IMR-90 (cell line): ENCODE data around the gene CNGB1. TPM values are rescaled to one million over a fixed set of nuclear protein-coding genes. Genes with fewer than 3 reads are reported as not detected.

ENCODE experiments used
- ATAC-seq: fragments of 200-7000 bp; cut with Tn5 transposase; 2 replicates; pipeline ENCODE4 v1.9.1; 2020; ENCODE audit warnings: low read depth, mild to moderate bottlenecking, moderate library complexity
- BruUV-seq: library from RNA; stranded (reverse); fragments of 400-500 nt; replicated peaks from 2 replicates; lab custom pipeline; 2021; lab: Mats Ljungman, UMichigan
- CTCF ChIA-PET: fragments of 300-600 bp; formaldehyde crosslinking; extraction: SDS; loops from one replicate; lab custom pipeline; 2021; ENCODE audit warnings: antibody characterized with exemption; lab: Yijun Ruan, JAX
- POLR2A ChIA-PET: fragments of 300-600 bp; sonication (Branson Sonifier 250); formaldehyde crosslinking; loops from one replicate; lab custom pipeline; 2022; ENCODE audit warnings: antibody characterized with exemption; ENCODE audit not compliant: unreplicated experiment; lab: Charles Lee
- DNase-seq: peaks from one replicate; pipeline ENCODE4 v3.0.0; 2013
- H2AFZ ChIP-seq: replicated peaks from 2 replicates; pipeline ENCODE3; 2013; ENCODE audit warnings: low read length, mild to moderate bottlenecking; ENCODE audit not compliant: poor library complexity
- H2AK5ac ChIP-seq: 2 replicates; pipeline ENCODE4 v1.6.1; 2013; ENCODE audit warnings: low read depth, low read length, inconsistent platforms
- H2AK9ac ChIP-seq: replicated peaks from 2 replicates; pipeline ENCODE3; 2013; ENCODE audit warnings: mild to moderate bottlenecking, low read depth, low read length, moderate library complexity; ENCODE audit not compliant: poor library complexity
- H2BK120ac ChIP-seq: 2 replicates; pipeline ENCODE4 v1.6.1; 2013; ENCODE audit warnings: low read depth, low read length, inconsistent platforms
- H2BK15ac ChIP-seq: 3 replicates; pipeline ENCODE4 v1.6.1; 2013; ENCODE audit warnings: low read depth, low read length, inconsistent platforms
- H2BK20ac ChIP-seq: 2 replicates; pipeline ENCODE4 v1.6.1; 2013; ENCODE audit warnings: low read depth, mild to moderate bottlenecking, inconsistent platforms, low read length, moderate library complexity
- H2BK5ac ChIP-seq: 2 replicates; pipeline ENCODE4 v1.6.1; 2013; ENCODE audit warnings: mild to moderate bottlenecking, low read depth, low read length, inconsistent platforms; ENCODE audit not compliant: poor library complexity, severe bottlenecking
- H3K14ac ChIP-seq: replicated peaks from 2 replicates; pipeline ENCODE4 v1.6.1; 2013; ENCODE audit warnings: low read depth, low read length, inconsistent platforms
- H3K18ac ChIP-seq: 2 replicates; pipeline ENCODE4 v1.6.1; 2013; ENCODE audit warnings: low read depth, low read length, control low read depth
- H3K23ac ChIP-seq: 2 replicates; pipeline ENCODE4 v1.6.1; 2013; ENCODE audit warnings: low read depth, low read length, inconsistent platforms
- H3K27ac ChIP-seq: 2 replicates; pipeline ENCODE4 v1.5.1; 2013; ENCODE audit warnings: mild to moderate bottlenecking, control low read depth, low read length; ENCODE audit not compliant: insufficient read depth
- H3K27me3 ChIP-seq: 2 replicates; pipeline ENCODE4 v1.6.1; 2013; ENCODE audit warnings: low read length; ENCODE audit not compliant: control insufficient read depth, insufficient read depth
- H3K36me3 ChIP-seq: 2 replicates; pipeline ENCODE4 v1.6.1; 2013; ENCODE audit warnings: low read length, mixed read lengths; ENCODE audit not compliant: control insufficient read depth, insufficient read depth
- H3K4ac ChIP-seq: 2 replicates; pipeline ENCODE4 v1.6.1; 2013; ENCODE audit warnings: low read depth, low read length, inconsistent platforms
- H3K4me1 ChIP-seq: 2 replicates; pipeline ENCODE4 v1.6.1; 2013; ENCODE audit warnings: low read length, mixed read lengths; ENCODE audit not compliant: control insufficient read depth, insufficient read depth
- H3K4me2 ChIP-seq: 2 replicates; pipeline ENCODE4 v1.6.1; 2013; ENCODE audit warnings: low read depth, mild to moderate bottlenecking, control low read depth, low read length, moderate library complexity
- H3K4me3 ChIP-seq: 2 replicates; pipeline ENCODE4 v1.5.1; 2013; ENCODE audit warnings: low read depth, mild to moderate bottlenecking, control low read depth, low read length, moderate library complexity; ENCODE audit not compliant: insufficient read depth
- H3K56ac ChIP-seq: 2 replicates; pipeline ENCODE4 v1.6.1; 2013; ENCODE audit warnings: low read length, inconsistent platforms; ENCODE audit not compliant: insufficient read depth; ENCODE audit errors: extremely low read depth
- H3K79me1 ChIP-seq, 2 experiments: 2 replicates each; pipeline ENCODE4 v1.6.1; 2013; ENCODE audit warnings: low read length in 2 of 2, inconsistent platforms in 1 of 2, low read depth in 1 of 2
- H3K9ac ChIP-seq: 2 replicates; pipeline ENCODE4 v1.6.1; 2013; ENCODE audit warnings: low read depth, low read length, control low read depth
- H3K9me1 ChIP-seq: 2 replicates; pipeline ENCODE4 v1.6.1; 2013; ENCODE audit warnings: low read length, inconsistent platforms; ENCODE audit not compliant: insufficient read depth
- H3K9me3 ChIP-seq: 2 replicates; pipeline ENCODE4 v1.6.1; 2013; ENCODE audit warnings: low read length; ENCODE audit not compliant: control insufficient read depth, insufficient read depth
- H4K20me1 ChIP-seq: 2 replicates; pipeline ENCODE4 v1.6.1; 2013; ENCODE audit warnings: low read length, inconsistent platforms; ENCODE audit not compliant: insufficient read depth
- H4K5ac ChIP-seq: 2 replicates; pipeline ENCODE4 v1.6.1; 2013; ENCODE audit warnings: mild to moderate bottlenecking, low read depth, low read length, control low read depth
- H4K8ac ChIP-seq, 2 experiments: 2 replicates each; pipeline ENCODE4 v1.6.1; 2013; ENCODE audit warnings: low read depth in 2 of 2, low read length in 2 of 2, control low read depth in 1 of 2, inconsistent platforms in 1 of 2
- H4K91ac ChIP-seq: 2 replicates; pipeline ENCODE4 v1.6.1; 2013; ENCODE audit warnings: low read depth, low read length, inconsistent platforms; ENCODE audit not compliant: insufficient read depth
- BHLHE40 ChIP-seq: fragments of 150-350 bp; IDR thresholded peaks from 2 replicates; pipeline ENCODE4 v1.6.1; 2016; ENCODE audit warnings: mild to moderate bottlenecking, low read depth, low read length
- CEBPB ChIP-seq: IDR thresholded peaks from 2 replicates; pipeline ENCODE4 v1.6.1; 2012; ENCODE audit warnings: low read depth, low read length, improper control_type of control experiment
- CHD1 ChIP-seq: IDR thresholded peaks from 2 replicates; pipeline ENCODE4 v1.6.1; 2012; ENCODE audit warnings: low read depth, low read length, improper control_type of control experiment
- CTCF ChIP-seq: conservative IDR thresholded peaks from 2 replicates; pipeline ENCODE4 v1.5.1; 2012; ENCODE audit warnings: mild to moderate bottlenecking, low read depth, low read length, improper control_type of control experiment
- ELK1 ChIP-seq: fragments of 150-350 bp; IDR thresholded peaks from 2 replicates; pipeline ENCODE4 v1.6.1; 2016; ENCODE audit warnings: low read depth, mild to moderate bottlenecking, low read length, moderate library complexity, borderline replicate concordance
- FOS ChIP-seq: fragments of 150-350 bp; IDR thresholded peaks from 2 replicates; pipeline ENCODE4 v1.6.1; 2016; ENCODE audit warnings: low read depth, low read length
- MAFK ChIP-seq: IDR thresholded peaks from 2 replicates; pipeline ENCODE4 v1.6.1; 2012; ENCODE audit warnings: low read depth, low read length, improper control_type of control experiment
- MAZ ChIP-seq: IDR thresholded peaks from 2 replicates; pipeline ENCODE4 v1.6.1; 2012; ENCODE audit warnings: low read depth, mild to moderate bottlenecking, low read length, improper control_type of control experiment, moderate library complexity, borderline replicate concordance
- MXI1 ChIP-seq: IDR thresholded peaks from 2 replicates; pipeline ENCODE4 v1.6.1; 2012; ENCODE audit warnings: low read depth, mild to moderate bottlenecking, low read length, moderate library complexity, borderline replicate concordance
- NFE2L2 ChIP-seq: fragments of 150-350 bp; IDR thresholded peaks from 2 replicates; pipeline ENCODE4 v1.6.1; 2016; ENCODE audit warnings: low read depth, mild to moderate bottlenecking, low read length
- POLR2A ChIP-seq: IDR thresholded peaks from 2 replicates; pipeline ENCODE4 v1.6.1; 2012; ENCODE audit warnings: mild to moderate bottlenecking, low read depth, low read length
- RAD21 ChIP-seq: IDR thresholded peaks from 2 replicates; pipeline ENCODE4 v1.6.1; 2012; ENCODE audit warnings: low read length, improper control_type of control experiment
- RCOR1 ChIP-seq: IDR thresholded peaks from 2 replicates; pipeline ENCODE4 v1.6.1; 2012; ENCODE audit warnings: mild to moderate bottlenecking, low read length, improper control_type of control experiment; ENCODE audit not compliant: insufficient replicate concordance
- RFX5 ChIP-seq: IDR thresholded peaks from 2 replicates; pipeline ENCODE4 v1.8.0; 2012; ENCODE audit warnings: low read depth, mild to moderate bottlenecking, low read length, moderate library complexity
- SMC3 ChIP-seq: fragments of 150-350 bp; IDR thresholded peaks from 2 replicates; pipeline ENCODE4 v1.6.1; 2016; ENCODE audit warnings: low read depth, mild to moderate bottlenecking, antibody characterized with exemption, low read length, moderate library complexity
- USF2 ChIP-seq: fragments of 150-350 bp; IDR thresholded peaks from 2 replicates; pipeline ENCODE4 v1.6.1; 2017; ENCODE audit warnings: mild to moderate bottlenecking, antibody characterized with exemption, low read length, low read depth
- WGBS, 2 experiments: methylation state at CpG; one replicate each; pipeline versions ENCODE4 v1.1.5 to v1.1.7; 2013; ENCODE audit warnings: missing lambda C conversion rate in 2 of 2; ENCODE audit not compliant: insufficient read length in 1 of 2; ENCODE audit errors: extremely low coverage in 2 of 2; 5-methylcytosine and 5-hydroxymethylcytosine counted together
- dilution Hi-C: fragments of 300-500 bp; cut with HindIII; formaldehyde crosslinking; loops from one replicate; pipeline ENCODE4 v1.14.3; 2018; ENCODE audit warnings: low sequenced_read_pairs; ENCODE audit not compliant: unreplicated experiment
- in situ Hi-C: fragments of 300-500 bp; cut with MboI; formaldehyde crosslinking; loops from 3 replicates; pipeline ENCODE4 v1.14.3; 2019; ENCODE audit warnings: low sequenced_read_pairs, inconsistent platforms, mixed read lengths
- intact Hi-C: fragments of 100-400 bp; cut with micrococcal nuclease; formaldehyde crosslinking; loops from 2 replicates; pipeline ENCODE4 v1.10.0; 2022
- polyA plus RNA-seq, 3 experiments: library from polyadenylated mRNA; depleted of rRNA; stranded (reverse); fragments of >200 nt; gene quantifications; 2 replicates each; pipeline ENCODE4 v1.2.3, GENCODE V29; 2012; ENCODE audit warnings: low replicate concordance in 1 of 3
- total RNA-seq: library from RNA; depleted of rRNA; stranded (reverse); fragments of >200 nt; gene quantifications from 2 replicates; pipeline ENCODE4 v1.2.3, GENCODE V29; 2012

The CNGB1 gene
- total and polyA plus RNA-seq, 2 of the 4 experiments (the other 2 are of a cell fraction): not detected

- H4K5ac ChIP-seq: no peak overlapping the region
- H2AFZ ChIP-seq: no peak overlapping the region
- TF ChIP-seq USF2: no peak
- no peak for TF ChIP-seq MXI1
- no peak for TF ChIP-seq CHD1
- TF ChIP-seq CEBPB: no peak
- TF ChIP-seq SMC3: no peak
- no peak for TF ChIP-seq RAD21
- TF ChIP-seq ELK1: no peak
- no peak for TF ChIP-seq BHLHE40
- TF ChIP-seq MAZ: no peak
- no peak for TF ChIP-seq NFE2L2
- TF ChIP-seq FOS: no peak
- no peak for TF ChIP-seq MAFK
- TF ChIP-seq RFX5: no peak
- no peak for TF ChIP-seq CTCF
- TF ChIP-seq RCOR1: no peak
- no peak for TF ChIP-seq POLR2A
- in situ Hi-C loops (loop anchor here (5.0 to 10.0 kb wide), 3 partner anchors 105 to 438 kb away; no protein-coding TSS in a partner anchor), intact Hi-C loops (loop anchor here (5.0 to 10.0 kb wide), 3 partner anchors 358 to 425 kb away; no protein-coding TSS in a partner anchor), dilution Hi-C loops (no loop called here)
- H3K27ac ChIP-seq: no peak overlapping the region
- H3K4ac ChIP-seq: no peak overlapping the region
- no peak overlapping the region for H2BK15ac ChIP-seq
- no peak overlapping the region for H3K56ac ChIP-seq
- no peak overlapping the region for H2BK20ac ChIP-seq
- no peak overlapping the region for H3K23ac ChIP-seq
- H3K9me3 ChIP-seq: no peaks in the 10 kb centered on the region
- ChIA-PET POLR2A (no interaction called here), CTCF (no interaction called here)
- ATAC-seq (no peak), DNase-seq (no peak)
- H3K4me2 ChIP-seq: no peak overlapping the region
- H2BK120ac ChIP-seq: no peak overlapping the region
- no peak overlapping the region for H2AK9ac ChIP-seq
- no peak overlapping the region for H4K91ac ChIP-seq
- no TSS peak for BruUV-seq
- WGBS, 2 experiments: 70% methylated on average over 7 of the region's 9 CpGs; no CpG with 5 or more reads in 1 of the 2 experiments
- H3K4me1 ChIP-seq: peaks cover 12% of the 10 kb centered on the region
- no peak overlapping the region for H4K8ac ChIP-seq
- H3K27me3 ChIP-seq: no peaks in the 10 kb centered on the region
- peaks cover 16% of the 10 kb centered on the region for H3K36me3 ChIP-seq
- H3K14ac ChIP-seq: no peak overlapping the region
- H3K4me3 ChIP-seq: no peak overlapping the region
- peaks cover 11% of the 10 kb centered on the region; the same call in 1 of the 2 replicates for H3K9me1 ChIP-seq
- H4K20me1 ChIP-seq: peaks cover 10% of the 10 kb centered on the region; the same call in 1 of the 2 replicates
- H3K18ac ChIP-seq: no peak overlapping the region
- peaks cover 18 to 47% of the 10 kb centered on the region in 2 experiments for H3K79me1 ChIP-seq
- H3K9ac ChIP-seq: no peak overlapping the region
- H2BK5ac ChIP-seq: no peak overlapping the region
- no peak overlapping the region for H2AK5ac ChIP-seq
Observed at GRCh38 chr16:58002416-58002800, 31.5 kb upstream of the CNGB1 start.
